GM19467 (cell line): Measurements from ENCODE around the gene CGB8.
"Not testable (repeated sequence)": the region's sequence is repeated elsewhere in the genome, so short reads cannot be mapped to it uniquely, and the experiment has no call there.

Experiments
- ATAC-seq: cut with Tn5 transposase; IDR thresholded peaks from one replicate; pipeline ENCODE4 v1.9.1; 2021; ENCODE audit warnings: mild to moderate bottlenecking, moderate library complexity; ENCODE audit not compliant: unreplicated experiment

CGB8 gene

GRCh38 chr19:49065905-49066512, 17.1 kb upstream of the CGB8 start:
- ATAC-seq, result no peak

GRCh38 chr19:49064768-49065611, 16.1 kb upstream of the CGB8 start, which contains the start of gene NTF4:
Gene NTF4 (minus strand): TSS chr19:49064818. CDS start chr19:49061997, 2,821 bp downstream.
- no peak for ATAC-seq

- no peak for ATAC-seq
Observed at GRCh38 chr19:49064029-49064629, 15.2 kb upstream of the CGB8 start.

- ATAC-seq, result no peak
Observed at GRCh38 chr19:49061445-49061844, 12.5 kb upstream of the CGB8 start.

GRCh38 chr19:49061000-49061399, 12.1 kb upstream of the CGB8 start:
- ATAC-seq, result no peak

GRCh38 chr19:49059053-49059452, 10.1 kb upstream of the CGB8 start:
- no peak for ATAC-seq

- ATAC-seq, result no peak
Observed at GRCh38 chr19:49058562-49058961, 9.7 kb upstream of the CGB8 start.

GRCh38 chr19:49057636-49058234, 8.8 kb upstream of the CGB8 start, which contains the start of gene CGB7:
Gene CGB7 (minus strand): TSS chr19:49057749. CDS start chr19:49055375, 2,374 bp downstream.
- ATAC-seq, result no peak

- not testable (repeated sequence) for ATAC-seq
Observed at GRCh38 chr19:49056902-49057596, 8.1 kb upstream of the CGB8 start.

- no peak for ATAC-seq
Observed at GRCh38 chr19:49056101-49056901, 7.4 kb upstream of the CGB8 start.

- ATAC-seq, result not testable (repeated sequence)
Observed at GRCh38 chr19:49050376-49051033, 1.6 kb upstream of the CGB8 start.

GRCh38 chr19:49049834-49050233, 923 bp upstream of the CGB8 start:
- ATAC-seq, result not testable (repeated sequence)

- not testable (repeated sequence) for ATAC-seq
Observed at GRCh38 chr19:49043548-49043947, 5.4 kb downstream of the CGB8 start, which contains the start of gene CGB5. Gene CGB5 (plus strand): TSS chr19:49043848. CDS start chr19:49044210, 362 bp downstream.

- ATAC-seq, result not testable (repeated sequence)
Observed at GRCh38 chr19:49042666-49043065, 6.2 kb downstream of the CGB8 start.

- no peak for ATAC-seq
Observed at GRCh38 chr19:49042177-49042576, 6.7 kb downstream of the CGB8 start.

GRCh38 chr19:49039736-49040135, 9.2 kb downstream of the CGB8 start:
- ATAC-seq, result not testable (repeated sequence)

GRCh38 chr19:49038557-49039276, 10.2 kb downstream of the CGB8 start:
- ATAC-seq, result not testable (repeated sequence)

- ATAC-seq, result not testable (repeated sequence)
Observed at GRCh38 chr19:49038111-49038510, 10.8 kb downstream of the CGB8 start.
